Measurements from ENCODE around the gene PABPC1L2B. TPM values are rescaled to one million over a fixed set of nuclear protein-coding genes. Genes with fewer than 3 reads are reported as not detected.
"Not testable (repeated sequence)": the region's sequence is repeated elsewhere in the genome, so short reads cannot be mapped to it uniquely, and the experiment has no call there.

PABPC1L2B gene
- not detected in 2 replicates for total RNA-seq

DNA sequence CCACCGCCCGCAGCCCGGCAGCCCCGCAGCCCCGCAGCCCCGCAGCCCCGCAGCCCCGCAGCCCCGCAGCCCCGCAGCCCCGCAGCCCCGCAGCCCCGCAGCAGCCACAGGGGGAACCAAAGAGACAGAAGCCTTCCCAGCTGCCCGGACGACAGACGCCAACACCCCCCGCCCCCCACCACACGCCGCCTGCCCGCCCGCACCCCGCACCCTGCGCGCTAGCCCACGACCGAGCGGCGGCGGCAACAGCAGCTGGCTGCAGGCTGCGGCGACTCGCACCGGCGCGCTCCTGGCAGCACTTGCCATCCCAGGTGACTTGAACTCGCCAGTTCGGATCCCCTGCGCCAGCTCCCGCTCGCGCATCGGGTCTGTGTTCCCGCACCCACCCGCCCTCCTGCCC, at the start of gene PABPC1L2B:
Gene PABPC1L2B, plus strand, starts transcription at position 207 of the 400 bp plus-strand sequence. CDS start 704 bp downstream, outside the sequence.
- intact Hi-C loops (cut with micrococcal nuclease) = not testable (repeated sequence)

DNA sequence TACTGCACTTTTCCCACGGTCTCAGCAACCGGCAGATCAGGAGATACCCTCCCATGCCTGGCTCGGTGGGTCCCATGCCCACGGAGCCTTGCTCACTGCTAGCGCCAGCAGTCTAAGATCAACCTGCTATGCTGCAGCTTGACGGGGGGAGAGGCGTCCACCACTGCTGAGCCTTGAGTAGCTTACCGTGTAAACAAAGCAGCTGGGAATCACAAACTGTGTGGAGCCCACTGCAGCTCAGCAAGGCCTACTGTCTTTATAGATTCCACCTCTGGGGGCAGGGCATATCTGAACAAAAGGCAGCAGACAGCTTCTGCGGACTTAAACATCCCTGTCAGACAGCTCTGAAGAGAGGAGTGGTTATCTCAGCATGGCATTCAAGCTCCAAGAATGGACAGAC, 42.8 kb upstream of the PABPC1L2B start:
- intact Hi-C loops (cut with micrococcal nuclease) = not testable (repeated sequence)

DNA sequence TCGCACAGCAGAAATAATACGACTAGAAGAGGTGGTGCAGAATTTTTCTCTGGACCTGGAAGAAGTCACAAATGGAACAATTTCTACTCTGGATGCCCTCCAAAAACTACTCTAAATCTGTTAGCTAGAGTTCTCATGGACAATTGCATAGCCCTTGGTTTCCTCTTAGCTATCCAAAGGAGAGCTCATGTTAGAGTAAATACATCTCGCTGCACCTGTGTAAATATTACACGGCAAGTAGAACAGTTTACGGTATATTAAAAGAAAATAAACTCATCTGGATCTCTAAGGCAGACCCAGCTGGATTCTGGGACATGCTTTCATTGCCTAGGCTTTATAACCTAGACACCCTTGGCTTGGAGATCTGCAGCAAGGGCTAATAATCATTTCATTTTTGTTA, 30.9 kb upstream of the PABPC1L2B start:
- intact Hi-C loops (cut with micrococcal nuclease) = not testable (repeated sequence)

DNA sequence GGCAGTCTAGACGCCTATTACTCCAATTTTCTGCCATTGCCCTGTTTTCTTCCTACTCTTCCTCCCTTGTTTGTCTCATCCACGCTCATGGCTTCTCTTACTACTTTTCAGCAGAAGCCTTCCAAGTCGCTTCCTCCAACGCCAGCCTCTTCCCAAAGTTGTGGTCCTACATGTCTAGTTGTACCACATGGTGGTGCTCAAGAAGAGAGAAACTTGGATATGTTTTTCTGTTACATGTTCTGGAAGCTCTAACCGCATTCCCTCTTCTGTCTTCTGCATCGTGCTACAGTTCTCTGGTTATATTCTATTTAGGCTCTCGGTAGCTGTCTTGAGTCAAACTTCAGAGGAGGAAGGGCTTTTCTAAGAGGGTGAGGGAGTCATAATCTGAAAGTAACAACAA, 27.9 kb upstream of the PABPC1L2B start:
- intact Hi-C loops (cut with micrococcal nuclease) = not testable (repeated sequence)

- intact Hi-C loops (cut with micrococcal nuclease) = not testable (repeated sequence)
These were observed 21.8 kb upstream of the PABPC1L2B start for GRCh38 chrX:72980894-72981469.

DNA sequence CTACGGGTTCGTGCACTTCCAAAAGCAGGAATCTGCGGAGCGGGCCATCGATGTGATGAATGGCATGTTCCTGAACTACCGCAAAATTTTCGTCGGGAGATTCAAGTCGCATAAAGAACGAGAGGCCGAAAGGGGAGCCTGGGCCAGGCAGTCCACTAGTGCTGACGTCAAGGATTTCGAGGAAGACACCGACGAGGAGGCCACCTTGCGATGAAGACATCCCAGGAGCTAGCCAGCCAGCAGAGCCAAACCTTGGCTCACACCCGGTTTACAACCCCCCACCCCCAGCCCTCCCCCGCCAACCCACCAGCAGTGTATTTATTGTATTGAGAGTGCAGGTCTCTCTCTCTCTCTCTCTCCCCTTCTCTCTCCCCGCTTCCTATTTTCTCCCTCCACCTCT, 1.3 kb downstream of the PABPC1L2B start:
- intact Hi-C loops (cut with micrococcal nuclease) = not testable (repeated sequence)

- intact Hi-C loops (cut with micrococcal nuclease) = no loop called here
These were observed 18.8 kb downstream of the PABPC1L2B start for GRCh38 chrX:73021361-73022092.

DNA sequence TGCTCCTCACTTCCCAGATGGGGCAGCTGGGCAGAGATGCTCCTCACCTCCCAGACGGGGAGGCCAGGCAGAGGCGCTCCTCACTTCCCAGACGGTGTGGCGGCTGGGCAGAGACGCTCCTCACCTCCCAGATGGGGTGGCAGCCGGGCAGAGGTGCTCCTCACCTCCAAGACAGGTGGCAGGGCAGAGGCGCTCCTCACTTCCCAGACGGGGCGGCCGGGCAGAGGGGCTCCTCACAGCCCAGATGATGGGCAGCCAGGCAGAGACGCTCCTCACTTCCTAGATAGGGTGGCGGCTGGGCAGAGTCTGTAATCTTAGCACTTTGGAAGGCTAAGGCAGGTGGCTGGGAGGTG, 19.3 kb downstream of the PABPC1L2B start:
- intact Hi-C loops (cut with micrococcal nuclease) = not testable (repeated sequence)

DNA sequence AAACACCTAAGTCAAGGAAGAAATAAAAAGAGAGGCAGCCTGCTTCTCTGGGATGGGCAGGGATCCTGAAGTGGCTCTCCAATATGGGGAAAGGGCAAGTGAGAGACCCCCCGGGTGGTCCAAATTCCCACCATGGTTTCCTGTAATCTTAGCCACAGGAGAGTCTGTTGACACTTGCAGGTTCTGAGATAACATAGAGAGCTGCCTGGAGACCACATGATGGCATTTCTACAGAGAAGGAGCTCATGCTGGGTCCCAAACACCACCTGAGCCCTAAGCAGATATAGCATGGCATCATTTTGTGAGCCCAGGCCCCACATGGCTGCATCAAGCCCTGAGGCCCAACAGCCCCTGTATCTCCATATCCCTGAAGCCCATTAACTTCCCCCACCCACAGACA, 26.1 kb downstream of the PABPC1L2B start:
- intact Hi-C loops (cut with micrococcal nuclease) = no loop called here

Other genes with a start within 250 kb of the PABPC1L2B start
- not detected in 2 replicates for gene DMRTC1B, start 226.0 kb upstream of the PABPC1L2B start, total RNA-seq
- gene FAM236B, start 220.3 kb upstream of the PABPC1L2B start, total RNA-seq = not detected in 2 replicates
- gene FAM236D, start 194.7 kb upstream of the PABPC1L2B start, total RNA-seq = not detected in 2 replicates
- gene FAM236C, start 90.3 kb upstream of the PABPC1L2B start, total RNA-seq = not detected in 2 replicates
- not detected in 2 replicates for gene FAM236A, start 64.7 kb upstream of the PABPC1L2B start, total RNA-seq
- gene DMRTC1, start 59.1 kb upstream of the PABPC1L2B start, total RNA-seq = not detected in 2 replicates
- gene PABPC1L2A, start 76.6 kb downstream of the PABPC1L2B start, total RNA-seq = not detected in 2 replicates
- gene NAP1L2, start 211.9 kb downstream of the PABPC1L2B start, total RNA-seq = 2.3 and 2.4 TPM in 2 replicates